GM19468 (cell line): Measurements from ENCODE around the gene MLKL.
"Not testable (repeated sequence)": the region's sequence is repeated elsewhere in the genome, so short reads cannot be mapped to it uniquely, and the experiment has no call there.

Experiments used
- ATAC-seq: cut with Tn5 transposase; IDR thresholded peaks from one replicate; pipeline ENCODE4 v1.9.1; 2021; ENCODE audit warnings: mild to moderate bottlenecking, moderate library complexity, moderate number of reproducible peaks; ENCODE audit not compliant: unreplicated experiment; ENCODE audit errors: extremely low read depth

Gene MLKL

DNA sequence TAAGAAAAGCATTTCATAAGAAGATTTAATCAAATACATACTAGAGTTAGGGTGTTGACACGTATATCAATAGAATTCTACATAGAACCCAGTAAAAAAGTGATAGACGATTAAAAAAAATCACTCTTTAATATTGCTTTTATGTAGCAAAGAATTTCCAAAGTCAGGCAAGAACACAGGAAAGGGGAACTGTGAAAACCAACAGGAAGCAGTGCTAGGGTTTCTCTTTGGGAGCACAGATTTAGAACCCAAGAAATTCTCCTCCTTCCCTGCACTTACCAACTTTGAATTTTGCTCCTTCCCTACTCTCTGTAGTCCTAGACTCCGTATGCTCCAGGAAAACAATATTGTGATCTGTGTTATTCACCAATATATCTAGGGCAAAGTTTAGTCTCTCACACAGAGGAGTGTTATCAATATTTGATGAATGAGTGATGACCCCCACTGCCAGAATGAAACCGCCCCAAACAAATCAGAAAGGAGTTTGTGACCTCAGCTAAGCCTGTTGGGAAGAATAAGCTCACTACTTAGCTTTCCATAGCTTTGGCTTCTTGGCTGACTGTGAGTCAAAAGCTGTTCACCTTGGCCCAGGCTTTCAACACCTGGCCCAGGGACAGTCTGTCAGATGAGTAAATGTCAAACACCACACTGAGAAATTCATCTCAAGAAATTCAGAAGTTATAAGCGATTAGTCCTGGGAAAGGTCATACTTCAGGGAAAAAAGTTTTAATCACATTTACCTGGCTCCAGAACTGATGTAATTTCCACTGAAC, 42.6 kb downstream of the MLKL start:
- ATAC-seq: no peak

DNA sequence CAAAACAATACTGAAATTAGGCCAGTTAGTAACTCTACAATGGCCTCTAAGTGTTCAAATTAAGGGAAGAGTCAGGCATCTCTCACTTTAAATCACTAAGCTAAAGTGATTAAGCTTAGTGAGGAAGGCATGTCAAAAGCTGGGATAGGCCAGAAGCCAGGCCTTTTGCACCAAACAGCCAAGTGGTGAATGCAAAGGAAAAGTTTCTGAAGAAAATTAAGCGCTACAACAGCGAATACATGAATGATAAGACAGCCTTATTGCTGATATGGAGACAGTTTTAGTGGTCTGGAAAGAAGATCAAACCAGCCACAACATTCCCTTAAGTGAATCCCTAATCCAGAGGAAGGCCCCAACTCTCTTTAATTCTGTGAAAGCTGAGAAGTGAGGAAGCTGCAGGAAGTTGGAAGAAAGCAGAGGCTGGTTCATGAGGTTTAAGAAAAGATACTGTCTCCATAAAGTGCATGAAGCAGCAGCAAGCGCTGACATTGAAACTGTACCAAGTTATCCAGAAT, 46.1 kb downstream of the MLKL start:
- ATAC-seq: no peak

DNA sequence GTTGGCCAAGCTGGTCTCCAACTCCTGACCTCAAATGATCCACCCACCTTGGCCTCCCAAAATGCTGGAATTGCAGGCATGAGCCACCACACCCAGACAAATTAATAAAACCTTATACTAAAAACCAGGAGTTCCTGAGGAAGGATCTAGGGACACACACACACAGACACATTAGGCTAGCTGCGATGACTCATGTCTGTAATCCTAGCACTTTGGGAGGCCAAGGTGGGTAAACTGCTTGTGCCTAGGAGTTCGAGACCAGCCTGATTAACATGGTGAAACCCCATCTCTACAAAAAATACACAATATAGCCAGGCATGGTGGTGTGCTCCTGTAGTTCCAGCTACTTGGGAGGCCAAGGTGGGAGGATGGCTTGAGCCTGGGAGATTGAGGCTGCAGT, 47.8 kb downstream of the MLKL start:
- not testable (repeated sequence) for ATAC-seq

DNA sequence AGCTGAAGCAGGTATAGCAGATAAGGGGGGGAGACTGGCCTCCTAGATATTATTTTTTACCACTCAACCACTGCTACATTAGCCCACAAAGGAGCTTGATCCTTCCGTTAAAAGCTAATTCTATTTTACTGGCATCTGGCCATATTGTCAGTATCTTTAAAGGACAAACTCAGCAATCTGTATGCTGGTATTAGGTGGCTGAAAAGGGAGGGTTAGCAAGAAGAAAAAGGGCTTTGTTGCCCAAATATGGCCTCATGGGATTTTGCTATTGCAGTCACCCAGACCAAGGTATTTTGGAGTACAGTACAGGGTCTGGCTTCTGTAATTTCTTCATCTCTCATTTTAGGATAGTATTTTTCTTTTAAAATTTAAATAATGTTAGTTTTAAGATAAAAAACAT, 48.4 kb downstream of the MLKL start:
- ATAC-seq: no peak

DNA sequence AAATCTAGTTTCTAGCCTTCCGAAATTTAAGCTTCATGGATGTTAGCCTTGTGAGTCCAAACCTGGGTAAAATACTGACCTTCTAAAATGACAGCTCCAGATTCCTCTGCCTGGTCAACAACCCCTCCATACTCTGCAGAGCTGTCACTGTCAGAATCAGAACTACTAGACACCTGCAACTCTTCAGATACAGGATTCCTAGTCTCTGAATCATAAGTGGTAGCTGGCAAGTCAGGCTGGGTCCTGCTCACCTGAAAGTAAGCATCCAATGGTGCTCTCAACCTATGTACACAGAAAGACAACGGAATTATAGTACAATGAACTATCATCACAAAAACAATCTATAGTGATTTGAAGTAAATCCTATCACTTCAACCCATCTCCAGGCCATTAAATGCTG, 48.8 kb downstream of the MLKL start:
- ATAC-seq: no peak

DNA sequence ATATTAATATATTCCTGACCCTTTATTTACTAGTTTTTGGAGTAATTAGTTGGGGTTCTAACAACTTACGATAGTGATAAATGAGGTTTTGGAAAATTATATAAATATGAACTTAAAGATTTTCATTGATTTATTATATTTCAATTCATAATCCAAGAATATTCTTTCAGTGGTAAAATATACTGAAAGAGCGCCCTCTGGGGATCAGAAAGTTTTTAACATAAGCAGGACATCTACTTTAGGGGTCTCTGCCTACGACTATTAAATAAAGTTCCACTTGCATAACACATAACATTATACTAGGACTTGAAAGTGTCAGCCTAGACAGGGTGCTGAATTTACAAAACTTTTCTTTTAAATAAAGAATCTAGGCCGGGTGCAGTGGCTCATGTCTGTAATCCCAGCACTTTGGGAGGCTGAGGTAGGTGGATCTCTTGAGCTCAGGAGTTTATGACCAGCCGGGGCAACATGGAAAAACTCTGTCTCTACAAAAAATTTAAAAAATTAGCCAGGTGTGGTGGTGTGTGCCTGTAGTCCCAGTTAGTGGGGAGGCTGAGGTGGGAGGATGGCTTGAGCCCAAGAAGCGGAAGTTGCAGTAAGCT, 49.6 kb downstream of the MLKL start:
- ATAC-seq: no peak

DNA sequence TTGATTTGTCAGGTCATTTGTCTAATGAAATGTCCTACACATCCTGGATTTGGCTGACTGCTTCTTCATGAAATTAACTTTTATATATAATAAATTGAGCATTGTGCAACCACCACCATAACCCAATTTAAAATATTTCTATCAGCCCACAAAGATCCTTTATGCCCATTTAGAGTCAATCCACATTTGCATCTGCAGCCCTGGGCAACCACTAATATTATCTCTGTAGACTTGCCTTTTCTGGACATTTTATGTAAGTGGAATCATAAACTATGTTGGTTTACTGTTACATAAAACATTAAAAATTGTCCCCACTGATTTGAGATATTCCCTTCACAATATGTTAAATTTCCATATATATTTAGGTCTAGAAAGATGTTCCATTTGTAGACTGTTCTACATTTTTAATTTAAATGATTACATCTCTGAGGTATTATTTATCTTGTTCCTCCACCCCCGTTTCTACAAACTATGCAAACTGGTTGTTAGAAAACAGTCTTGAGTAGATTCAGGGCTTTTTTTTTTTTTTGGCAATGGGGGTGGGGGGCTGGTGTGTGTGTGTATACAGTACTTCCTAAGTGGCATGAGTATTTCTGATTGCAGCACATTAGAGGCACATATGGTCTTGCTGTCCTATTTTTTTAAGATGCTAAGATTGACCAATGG, 50.7 kb downstream of the MLKL start:
- ATAC-seq: no peak

DNA sequence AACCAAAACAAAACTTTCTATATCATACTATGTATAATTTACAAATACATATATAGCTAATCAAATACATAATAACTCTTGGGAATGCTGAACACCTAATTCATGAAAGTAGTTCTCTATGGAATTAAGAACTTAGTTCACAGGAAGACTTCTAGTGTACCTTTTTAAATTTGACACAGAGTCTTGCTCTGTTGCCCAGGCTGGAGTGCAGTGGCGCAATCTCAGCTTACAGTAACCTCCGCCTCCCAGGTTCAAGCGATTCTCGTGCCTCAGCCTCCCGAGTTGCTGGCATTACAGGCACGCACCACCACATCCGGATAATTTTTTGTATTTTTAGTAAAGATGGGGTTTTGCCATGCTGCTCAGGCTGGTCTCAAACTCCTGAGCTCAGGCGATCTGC, 58.7 kb downstream of the MLKL start:
- no peak for ATAC-seq

DNA sequence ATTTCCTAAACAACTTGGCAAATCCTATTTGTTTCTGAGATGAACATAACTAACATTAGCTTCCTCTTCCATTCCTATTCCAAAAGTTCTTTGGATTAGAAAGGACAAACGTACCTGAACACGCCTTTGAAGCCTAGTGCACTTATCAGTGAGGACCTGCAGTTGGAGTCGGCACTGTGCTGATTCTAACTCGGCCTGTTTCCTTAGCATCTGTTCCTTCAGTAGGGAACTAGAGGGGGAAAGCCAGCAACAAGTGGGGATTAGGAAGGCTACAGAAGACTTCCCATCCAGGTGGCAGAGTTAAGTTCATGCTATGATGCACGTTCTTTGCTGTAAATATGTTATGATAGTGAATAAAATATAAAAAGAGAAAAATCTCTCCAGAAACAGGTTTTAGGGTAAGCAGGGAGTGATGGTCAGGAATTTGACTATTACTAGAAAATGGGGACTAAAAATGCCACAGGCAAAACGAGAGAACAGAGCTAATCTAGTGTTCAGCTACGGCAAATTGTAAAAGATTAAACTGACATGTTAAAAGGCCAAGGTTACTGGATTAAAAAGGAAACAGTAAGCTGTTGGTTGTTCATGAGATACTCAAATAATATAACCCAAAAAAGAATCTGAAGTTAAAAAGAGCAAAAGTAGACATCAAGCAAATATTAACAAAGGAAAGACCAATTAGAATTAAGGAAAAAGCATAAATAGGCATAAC, 62.8 kb downstream of the MLKL start:
- ATAC-seq: no peak

DNA sequence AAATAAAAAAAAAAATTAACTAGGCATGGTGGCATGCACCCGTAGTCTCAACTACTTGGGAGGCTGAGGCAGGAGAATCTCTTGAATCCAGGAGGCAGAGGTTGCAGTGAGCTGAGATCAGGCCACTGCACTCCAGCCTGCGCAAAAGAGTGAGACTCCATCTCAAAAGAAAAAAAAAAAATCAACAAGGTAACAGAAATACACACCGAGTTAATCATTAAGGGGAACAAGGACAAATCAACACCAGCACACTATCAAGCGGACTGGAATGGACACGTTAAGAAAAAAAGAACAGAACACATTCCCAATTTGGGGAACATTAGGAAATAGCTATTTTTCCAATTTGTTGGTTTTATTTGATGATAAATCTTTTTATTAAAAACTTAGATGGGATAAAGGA, 65.4 kb downstream of the MLKL start:
- ATAC-seq: no peak

DNA sequence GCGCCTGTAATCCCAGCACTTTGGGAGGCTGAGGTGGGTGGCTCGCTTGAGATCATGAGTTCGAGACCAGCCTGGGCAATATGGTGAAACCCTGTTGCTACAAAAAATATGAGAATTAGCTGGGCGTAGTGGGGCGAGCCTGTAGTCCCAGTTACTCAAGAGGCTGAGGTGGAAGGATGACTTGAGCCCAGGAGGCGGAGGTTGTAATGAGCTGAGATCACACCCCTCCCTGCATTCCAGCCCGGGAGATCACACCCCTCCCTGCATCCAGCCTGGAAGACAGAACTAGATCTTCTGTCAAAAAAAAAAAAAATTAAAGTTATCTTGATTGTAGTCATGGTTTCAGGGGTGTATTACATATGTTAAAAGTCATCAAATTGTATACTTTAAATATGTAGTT, 67.0 kb downstream of the MLKL start:
- ATAC-seq: no peak

DNA sequence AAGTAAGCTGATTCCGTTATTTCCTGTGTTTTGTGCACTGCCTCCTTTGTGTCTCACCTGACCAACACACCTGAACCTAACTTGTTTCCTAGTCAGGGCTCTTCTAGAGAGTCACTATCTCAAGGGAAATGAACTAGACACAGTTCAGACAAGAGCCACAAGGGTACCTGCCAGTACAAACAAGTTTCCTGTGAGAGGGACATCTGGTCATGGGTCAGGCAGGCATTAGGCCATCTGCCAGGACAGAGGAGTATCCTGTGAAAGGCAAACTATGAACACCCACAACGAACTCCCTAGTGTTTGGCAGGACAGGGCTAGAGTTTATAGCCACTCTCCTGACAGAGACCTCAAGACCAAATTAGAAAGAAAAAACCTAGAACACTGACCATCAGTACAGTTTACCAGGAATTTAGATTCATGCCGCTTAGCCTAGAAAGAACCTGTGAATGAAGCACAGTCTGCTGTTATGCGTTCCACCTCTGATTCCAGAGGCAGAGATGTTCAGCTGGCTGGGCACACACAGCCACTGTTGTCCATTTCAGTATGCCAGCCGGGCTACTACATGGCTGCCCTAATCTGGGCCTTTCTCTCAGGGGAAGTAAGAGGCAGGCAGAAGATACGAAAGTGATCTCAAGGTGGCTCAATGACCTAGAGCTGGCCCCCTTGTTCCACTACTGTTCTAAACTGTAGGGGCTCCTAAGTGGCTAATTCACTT, 73.0 kb downstream of the MLKL start:
- ATAC-seq: no peak

DNA sequence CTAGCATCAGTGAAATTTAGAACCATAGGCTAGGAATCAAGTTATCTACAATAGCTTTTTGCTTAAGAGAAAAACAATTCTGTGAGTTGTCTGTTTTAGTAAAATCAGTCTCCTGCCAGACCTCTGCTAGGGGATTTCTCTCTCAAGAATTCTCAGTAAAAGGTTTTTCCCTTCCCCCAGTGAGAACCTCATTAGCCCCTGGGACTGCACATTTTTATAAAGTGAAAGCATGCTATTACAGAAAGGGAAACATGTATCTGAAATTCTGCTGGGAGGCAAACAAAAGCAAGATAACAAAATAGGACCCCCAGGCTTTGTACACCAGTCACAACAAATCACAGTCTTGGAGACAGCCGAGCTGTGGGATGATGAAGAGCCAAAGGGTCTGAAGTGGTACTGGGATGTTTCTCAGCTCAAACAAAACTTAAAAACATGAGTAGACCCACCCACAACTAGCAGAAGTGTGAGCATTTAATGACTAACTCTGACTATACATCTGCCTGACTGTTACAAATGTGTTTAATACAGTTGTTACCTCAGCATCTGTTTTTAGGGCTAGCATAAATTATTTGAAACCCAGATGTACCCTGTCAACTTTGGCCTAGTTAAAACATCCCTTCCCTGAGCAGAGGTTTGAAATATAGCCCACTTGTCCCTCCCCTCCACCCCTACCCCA, 73.8 kb downstream of the MLKL start:
- no peak for ATAC-seq

DNA sequence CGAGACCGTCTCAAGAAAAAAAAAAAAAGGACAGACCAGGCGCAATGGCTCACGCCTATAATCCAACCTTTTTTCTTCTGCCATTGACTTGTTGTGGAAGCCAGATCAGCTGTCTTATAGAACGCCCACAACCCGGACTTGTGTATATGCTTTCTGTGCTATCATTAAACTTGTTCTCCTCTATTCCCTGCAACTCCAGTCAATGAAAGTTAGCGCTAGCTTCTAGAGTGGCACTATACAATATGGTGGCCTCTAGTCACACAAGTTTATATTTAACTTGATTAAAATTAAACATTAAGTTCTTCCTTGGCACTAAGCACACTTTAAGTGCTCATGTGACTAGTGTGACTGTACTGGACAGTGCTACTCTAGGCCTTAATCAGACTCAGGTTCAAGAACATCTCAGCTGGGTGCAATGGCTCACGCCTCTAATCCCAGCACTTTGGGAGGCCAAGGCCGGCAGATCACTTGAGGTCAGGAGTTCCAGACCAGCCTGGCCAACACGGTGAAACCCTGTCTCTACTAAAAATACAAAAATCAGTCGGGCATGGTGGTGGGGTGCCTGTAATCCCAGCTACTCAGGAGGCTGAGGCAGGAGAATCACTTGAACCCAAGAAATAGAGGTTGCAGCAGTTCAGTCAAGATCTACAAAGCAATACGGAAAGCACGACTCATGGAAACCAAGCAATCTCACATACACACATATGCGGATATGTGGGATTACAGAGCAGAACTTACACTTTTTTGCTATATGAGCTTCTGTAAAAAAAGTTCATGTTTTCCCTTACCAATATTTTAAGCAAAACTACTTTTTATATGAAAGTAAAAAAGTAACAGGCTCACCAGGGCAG, 74.9 kb downstream of the MLKL start:
- no peak for ATAC-seq

DNA sequence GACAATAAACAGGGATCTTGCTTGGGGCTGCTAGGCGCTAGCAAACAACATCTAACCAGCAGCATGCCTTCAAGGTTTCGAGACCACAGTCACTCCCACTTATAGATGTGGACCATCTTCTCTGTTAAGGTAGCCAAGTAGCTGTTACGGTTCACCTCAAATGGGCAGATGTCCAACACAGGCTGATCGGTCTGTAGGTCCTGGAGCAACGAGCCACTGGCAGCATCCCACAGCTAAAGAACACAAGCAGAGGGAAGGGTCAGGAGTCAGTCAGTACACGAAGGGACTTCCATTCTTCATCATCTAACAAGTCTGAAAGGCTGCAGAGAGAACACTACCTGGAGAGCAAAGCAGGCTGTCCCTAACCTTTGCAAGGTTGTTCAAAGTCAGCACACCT, 76.8 kb downstream of the MLKL start:
- ATAC-seq: no peak

DNA sequence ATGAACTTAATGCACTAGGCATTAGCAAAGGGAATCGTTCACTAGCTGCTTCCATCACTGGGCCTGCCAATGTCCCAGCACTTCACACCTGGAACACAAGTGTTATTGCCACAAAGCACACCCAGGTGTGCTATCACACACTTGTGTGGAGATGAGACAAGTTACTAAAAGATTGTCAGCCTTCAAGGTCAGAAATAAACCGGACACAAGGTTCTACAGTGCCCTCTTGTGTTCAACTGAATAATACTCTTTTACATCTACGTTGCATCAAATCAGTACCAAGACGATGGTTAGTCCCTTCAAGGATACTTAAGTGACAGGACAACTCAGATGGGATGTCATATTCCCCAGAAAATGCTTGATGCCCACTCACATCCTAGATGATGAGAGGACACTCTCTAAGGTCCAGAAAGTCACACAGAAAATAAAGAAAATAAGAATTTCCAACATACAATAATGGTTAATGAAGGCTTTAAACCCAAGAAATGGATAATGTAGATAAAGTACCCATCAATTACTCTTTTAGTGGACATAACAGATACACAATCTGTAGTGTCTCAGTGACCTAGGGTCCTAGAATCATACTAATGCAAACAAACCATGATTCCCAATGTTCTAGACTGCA, 77.3 kb downstream of the MLKL start:
- no peak for ATAC-seq

DNA sequence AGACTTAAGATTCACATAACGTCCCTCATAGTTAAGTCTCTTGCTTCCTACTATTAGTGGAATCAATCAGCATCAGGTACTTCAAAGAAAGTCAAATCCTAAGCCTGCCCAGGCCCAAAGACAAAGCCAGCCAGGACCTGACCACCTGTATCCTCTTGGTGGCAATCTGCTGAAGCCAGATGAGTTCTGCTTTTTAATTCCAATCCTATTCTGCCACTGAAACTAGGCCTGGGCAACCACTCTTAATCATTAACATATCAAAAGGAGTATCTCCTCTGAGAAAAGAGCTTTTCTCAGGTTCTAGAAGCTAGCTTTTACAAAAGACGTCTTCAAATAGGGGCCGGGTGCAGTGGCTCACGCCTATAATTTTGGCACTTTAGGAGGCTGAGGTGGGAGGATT, 78.7 kb downstream of the MLKL start:
- ATAC-seq: no peak
